ENCODE results near the gene EME2.

Gene EME2

DNA sequence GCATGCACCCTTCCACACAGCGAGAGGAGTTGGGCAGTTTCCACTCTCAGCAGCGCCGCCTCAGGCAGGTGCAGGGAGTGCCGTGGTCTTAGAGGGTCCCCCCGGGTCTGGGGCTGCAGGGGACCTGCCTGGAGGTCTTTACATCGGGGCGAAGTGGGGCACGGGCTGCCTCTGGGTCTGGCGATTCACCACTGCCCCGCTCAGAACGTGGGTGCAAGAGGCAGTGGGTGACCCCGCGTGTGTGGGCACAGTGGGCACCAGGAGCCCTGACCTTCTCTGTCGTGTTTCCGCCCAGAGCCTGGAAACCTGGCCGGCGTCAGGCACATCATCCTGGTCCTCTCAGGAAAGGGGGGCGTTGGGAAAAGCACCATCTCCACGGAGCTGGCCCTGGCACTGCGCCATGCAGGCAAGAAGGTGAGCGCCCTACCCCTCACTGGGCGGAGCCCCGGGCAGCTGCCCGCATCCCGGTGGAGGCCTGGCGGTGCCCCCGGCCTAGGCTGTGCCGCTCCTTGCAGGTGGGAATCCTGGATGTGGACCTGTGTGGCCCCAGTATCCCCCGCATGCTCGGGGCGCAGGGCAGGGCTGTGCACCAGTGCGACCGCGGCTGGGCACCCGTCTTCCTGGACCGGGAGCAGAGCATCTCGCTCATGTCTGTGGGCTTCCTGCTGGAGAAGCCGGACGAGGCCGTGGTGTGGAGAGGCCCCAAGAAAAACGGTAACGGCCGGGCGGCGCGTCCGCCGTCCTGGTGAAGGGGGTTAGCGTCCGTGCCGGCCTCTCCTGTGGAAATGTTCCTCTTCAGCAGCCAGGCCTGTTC lies 13.8 kb downstream of the EME2 start:
- DNase-seq (ENCODE audit: low read depth, low spot score), result no peak
- TF ChIP-seq, protein P1, sequence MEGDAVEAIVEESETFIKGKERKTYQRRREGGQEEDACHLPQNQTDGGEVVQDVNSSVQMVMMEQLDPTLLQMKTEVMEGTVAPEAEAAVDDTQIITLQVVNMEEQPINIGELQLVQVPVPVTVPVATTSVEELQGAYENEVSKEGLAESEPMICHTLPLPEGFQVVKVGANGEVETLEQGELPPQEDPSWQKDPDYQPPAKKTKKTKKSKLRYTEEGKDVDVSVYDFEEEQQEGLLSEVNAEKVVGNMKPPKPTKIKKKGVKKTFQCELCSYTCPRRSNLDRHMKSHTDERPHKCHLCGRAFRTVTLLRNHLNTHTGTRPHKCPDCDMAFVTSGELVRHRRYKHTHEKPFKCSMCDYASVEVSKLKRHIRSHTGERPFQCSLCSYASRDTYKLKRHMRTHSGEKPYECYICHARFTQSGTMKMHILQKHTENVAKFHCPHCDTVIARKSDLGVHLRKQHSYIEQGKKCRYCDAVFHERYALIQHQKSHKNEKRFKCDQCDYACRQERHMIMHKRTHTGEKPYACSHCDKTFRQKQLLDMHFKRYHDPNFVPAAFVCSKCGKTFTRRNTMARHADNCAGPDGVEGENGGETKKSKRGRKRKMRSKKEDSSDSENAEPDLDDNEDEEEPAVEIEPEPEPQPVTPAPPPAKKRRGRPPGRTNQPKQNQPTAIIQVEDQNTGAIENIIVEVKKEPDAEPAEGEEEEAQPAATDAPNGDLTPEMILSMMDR (IDR thresholded peaks at IDR 0.05; ENCODE audit: insufficient read depth, low read length, missing control alignments), result no peak
- no peak overlapping the region for H3K4me3 ChIP-seq (ENCODE audit: low read depth, low read length)
- ChIA-PET CTCF (no interaction called here), POLR2A (no interaction called here)

DNA sequence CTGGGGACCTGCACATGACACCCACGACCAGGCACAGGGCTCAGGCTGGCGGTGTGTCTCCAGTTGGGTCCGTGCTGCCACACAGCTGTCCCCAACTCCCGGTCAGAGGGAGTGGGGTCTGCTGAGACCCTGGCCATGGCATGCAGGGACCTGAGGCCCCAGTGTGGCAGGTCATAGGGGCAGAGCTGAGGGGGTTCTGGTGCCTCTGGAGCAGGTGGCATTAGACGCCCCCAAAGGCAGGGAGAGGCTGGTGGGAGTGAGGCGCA lies 14.4 kb downstream of the EME2 start:
- TF ChIP-seq, protein P1 (IDR thresholded peaks at IDR 0.05; ENCODE audit: insufficient read depth, low read length, missing control alignments), result no peak
- POLR2A ChIA-PET, result no interaction called here
- DNase-seq (ENCODE audit: low read depth, low spot score), result no peak
- H3K4me3 ChIP-seq (ENCODE audit: low read depth, low read length), result no peak overlapping the region
- CTCF ChIA-PET, result no interaction called here

DNA sequence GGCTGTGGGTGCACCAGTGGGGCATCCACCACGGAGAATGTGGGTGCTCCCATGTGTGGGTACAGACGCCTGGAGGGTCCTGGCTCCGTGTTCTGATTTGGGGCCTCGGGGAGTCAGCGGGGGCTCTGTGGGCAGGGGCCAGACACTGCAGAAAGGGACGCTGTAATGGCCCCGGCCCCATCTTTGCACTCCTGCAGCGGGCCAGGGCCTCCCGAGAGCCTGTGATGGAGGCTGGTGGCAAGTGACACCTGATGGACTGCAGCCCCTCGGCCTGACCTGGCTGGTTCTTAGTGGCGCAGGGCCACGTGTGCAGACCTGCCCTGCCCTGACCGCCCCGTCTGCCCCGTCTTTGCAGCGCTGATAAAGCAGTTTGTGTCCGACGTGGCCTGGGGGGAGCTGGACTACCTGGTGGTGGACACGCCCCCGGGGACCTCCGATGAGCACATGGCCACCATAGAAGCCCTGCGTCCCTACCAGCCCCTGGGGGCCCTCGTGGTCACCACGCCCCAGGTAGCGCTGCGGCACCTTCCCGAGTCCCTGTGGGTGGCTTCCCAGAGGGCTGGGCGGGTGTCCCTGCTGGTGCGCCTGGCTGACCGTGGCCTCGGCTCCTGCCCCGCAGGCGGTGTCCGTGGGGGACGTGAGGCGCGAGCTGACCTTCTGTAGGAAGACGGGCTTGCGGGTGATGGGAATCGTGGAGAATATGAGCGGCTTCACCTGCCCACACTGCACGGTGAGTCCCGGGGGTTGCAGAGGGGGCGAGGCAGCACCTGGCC lies 14.9 kb downstream of the EME2 start:
- POLR2A ChIA-PET, result no interaction called here
- no peak for DNase-seq (ENCODE audit: low read depth, low spot score)
- H3K4me3 ChIP-seq (ENCODE audit: low read depth, low read length), result no peak overlapping the region
- TF ChIP-seq, protein P1 (IDR thresholded peaks at IDR 0.05; ENCODE audit: insufficient read depth, low read length, missing control alignments), result no peak
- CTCF ChIA-PET, result no interaction called here

DNA sequence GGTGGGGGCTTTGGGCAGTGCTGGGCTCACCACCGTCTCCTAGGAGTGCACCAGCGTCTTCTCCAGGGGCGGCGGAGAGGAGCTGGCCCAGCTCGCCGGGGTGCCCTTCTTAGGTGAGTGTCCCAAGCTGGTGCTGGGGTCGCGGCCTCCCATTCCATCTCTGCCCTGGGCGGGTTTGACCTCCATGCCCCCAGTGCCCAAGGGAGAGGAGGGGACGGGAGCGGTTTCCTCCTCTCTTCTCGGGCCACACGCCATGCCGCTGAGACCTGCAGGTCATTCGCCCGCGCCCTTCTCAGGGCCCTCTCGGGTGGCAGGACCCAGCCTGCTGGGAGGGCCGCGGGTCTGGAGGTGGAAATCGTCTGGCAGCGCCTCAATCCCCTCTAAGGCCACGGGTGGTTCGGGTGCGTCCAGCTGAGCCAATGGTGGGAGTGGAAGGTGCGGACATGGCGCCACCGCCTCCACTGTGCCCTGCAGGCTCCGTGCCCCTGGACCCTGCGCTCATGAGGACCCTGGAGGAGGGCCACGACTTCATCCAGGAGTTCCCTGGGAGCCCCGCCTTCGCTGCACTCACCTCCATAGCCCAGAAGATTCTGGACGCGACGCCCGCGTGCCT lies 15.6 kb downstream of the EME2 start:
- CTCF ChIA-PET, result no interaction called here
- POLR2A ChIA-PET, result no interaction called here
- no peak for DNase-seq (ENCODE audit: low read depth, low spot score)
- TF ChIP-seq, protein P1 (IDR thresholded peaks at IDR 0.05; ENCODE audit: insufficient read depth, low read length, missing control alignments), result no peak
- no peak overlapping the region for H3K4me3 ChIP-seq (ENCODE audit: low read depth, low read length)

DNA sequence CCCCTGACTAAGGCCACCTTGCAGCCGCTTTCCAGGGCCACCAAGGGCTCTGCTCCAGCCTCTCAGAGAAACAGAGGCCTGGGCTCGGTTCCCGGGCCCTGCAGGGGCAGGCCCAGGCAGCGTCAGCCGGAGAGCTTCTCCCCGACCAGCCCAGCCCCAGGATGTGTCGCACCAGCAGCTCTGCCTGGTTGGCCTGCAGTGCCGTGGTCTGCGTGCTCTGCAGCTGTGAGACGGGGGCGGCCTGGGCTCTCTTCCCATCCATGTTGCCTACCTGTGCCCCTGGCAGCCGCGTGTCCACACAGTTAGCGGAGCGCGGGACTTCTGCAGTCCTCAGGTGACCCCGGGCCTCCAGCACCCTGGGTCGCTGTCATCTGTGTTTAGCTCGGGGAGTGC lies 16.1 kb downstream of the EME2 start:
- ChIA-PET CTCF (no interaction called here), POLR2A (no interaction called here)
- DNase-seq (ENCODE audit: low read depth, low spot score), result no peak
- TF ChIP-seq, protein P1 (IDR thresholded peaks at IDR 0.05; ENCODE audit: insufficient read depth, low read length, missing control alignments), result no peak
- H3K4me3 ChIP-seq (ENCODE audit: low read depth, low read length), result no peak overlapping the region

DNA sequence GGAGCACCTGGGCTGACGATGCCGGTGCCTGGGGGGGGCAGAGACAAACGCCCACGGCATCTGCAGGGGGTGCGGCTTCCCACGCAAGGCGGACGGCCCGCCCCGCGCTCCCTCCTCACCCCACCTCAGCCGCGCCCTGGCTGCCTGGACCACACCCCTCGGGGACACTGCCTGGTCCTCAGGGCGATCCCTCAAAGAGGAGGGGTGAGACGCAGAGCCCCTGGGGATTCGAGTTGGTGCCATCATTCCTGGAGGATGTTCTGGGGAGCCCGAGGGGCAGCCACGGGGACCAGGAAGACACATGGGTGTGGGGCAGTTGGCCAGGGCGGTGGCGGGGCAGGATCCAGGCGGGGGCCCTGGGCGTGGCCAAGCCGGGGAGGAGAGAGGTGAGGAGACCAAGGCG lies 17.0 kb downstream of the EME2 start:
- H3K4me3 ChIP-seq (ENCODE audit: low read depth, low read length), result no peak overlapping the region
- TF ChIP-seq, protein P1 (IDR thresholded peaks at IDR 0.05; ENCODE audit: insufficient read depth, low read length, missing control alignments), result no peak
- POLR2A ChIA-PET, result no interaction called here
- CTCF ChIA-PET, result no interaction called here
- no peak for DNase-seq (ENCODE audit: low read depth, low spot score)

Data from AG04449 (cell line).